H4 (cell line): ENCODE data around the gene CELA3A. TPM values are rescaled to one million over a fixed set of nuclear protein-coding genes. Genes with fewer than 3 reads are reported as not detected.
"Not testable (repeated sequence)": the region's sequence is repeated elsewhere in the genome, so short reads cannot be mapped to it uniquely, and the experiment has no call there.

Source experiments
- DNase-seq: peaks from one replicate; pipeline ENCODE4 v3.0.0-alpha.2; 2015; ENCODE audit warnings: low spot score
- total RNA-seq: library from RNA; depleted of rRNA; stranded (reverse); fragments of >200 nt; shearing (Covaris generic); gene quantifications from 2 replicates; pipeline ENCODE4 v1.2.3, GENCODE V29; 2014

The CELA3A gene
- total RNA-seq, 1 experiment from 2014 or later: not detected

GRCh38 chr1:22018583-22019559, 17.4 kb downstream of the CELA3A start:
- no peak for DNase-seq

GRCh38 chr1:22021061-22021460, 19.6 kb downstream of the CELA3A start:
- no peak for DNase-seq

GRCh38 chr1:22024485-22025367, 23.3 kb downstream of the CELA3A start:
- DNase-seq: no peak

- DNase-seq: peak; percentile 86
Observed at GRCh38 chr1:22025368-22026155, 24.1 kb downstream of the CELA3A start.

GRCh38 chr1:22026924-22027289, 25.4 kb downstream of the CELA3A start:
- DNase-seq: no peak

- DNase-seq: no peak
Observed at GRCh38 chr1:22030057-22030456, 28.6 kb downstream of the CELA3A start.

- no peak for DNase-seq
Observed at GRCh38 chr1:22030473-22030872, 29.0 kb downstream of the CELA3A start.

GRCh38 chr1:22031214-22031962, 29.9 kb downstream of the CELA3A start:
- DNase-seq: no peak

GRCh38 chr1:22034834-22035233, 33.4 kb downstream of the CELA3A start:
- DNase-seq: not testable (repeated sequence)

GRCh38 chr1:22037520-22037919, 36.1 kb downstream of the CELA3A start:
- no peak for DNase-seq

GRCh38 chr1:22038036-22038435, 36.6 kb downstream of the CELA3A start:
- DNase-seq: no peak

- peak; percentile 64 for DNase-seq
Observed at GRCh38 chr1:22039594-22040285, 38.3 kb downstream of the CELA3A start.

GRCh38 chr1:22040286-22040623, 38.8 kb downstream of the CELA3A start:
- DNase-seq: no peak

- no peak for DNase-seq
Observed at GRCh38 chr1:22041505-22041904, 40.0 kb downstream of the CELA3A start.

GRCh38 chr1:22043198-22043769, 41.8 kb downstream of the CELA3A start:
- DNase-seq: no peak

GRCh38 chr1:22044690-22045420, 43.4 kb downstream of the CELA3A start:
- no peak for DNase-seq

- DNase-seq: no peak
Observed at GRCh38 chr1:22045604-22046228, 44.3 kb downstream of the CELA3A start.

- no peak for DNase-seq
Observed at GRCh38 chr1:22048351-22049192, 47.1 kb downstream of the CELA3A start.
